HG03135 (cell line): ENCODE results near the gene IL15.
"Not testable (repeated sequence)": the region's sequence is repeated elsewhere in the genome, so short reads cannot be mapped to it uniquely, and the experiment has no call there.

Experiments
- ATAC-seq: cut with Tn5 transposase; IDR thresholded peaks from one replicate; pipeline ENCODE4 v1.9.1; 2021; ENCODE audit warnings: mild to moderate bottlenecking, moderate library complexity; ENCODE audit not compliant: unreplicated experiment

IL15 gene

GRCh38 chr4:141645611-141646340 lies 9.4 kb downstream of the IL15 start:
- ATAC-seq = no peak

GRCh38 chr4:141646969-141647368 lies 10.6 kb downstream of the IL15 start:
- no peak for ATAC-seq

GRCh38 chr4:141647966-141648365 lies 11.6 kb downstream of the IL15 start:
- ATAC-seq = no peak

GRCh38 chr4:141652161-141652778 lies 15.9 kb downstream of the IL15 start:
- no peak for ATAC-seq

- no peak for ATAC-seq
Measured at GRCh38 chr4:141654098-141654497, 17.7 kb downstream of the IL15 start.

GRCh38 chr4:141656031-141656430 lies 19.6 kb downstream of the IL15 start:
- ATAC-seq = no peak

GRCh38 chr4:141657550-141658250 lies 21.3 kb downstream of the IL15 start:
- no peak for ATAC-seq

- peak; percentile 74 for ATAC-seq
Measured at GRCh38 chr4:141658309-141658708, 21.9 kb downstream of the IL15 start.

GRCh38 chr4:141659539-141659938 lies 23.2 kb downstream of the IL15 start:
- no peak for ATAC-seq

GRCh38 chr4:141660880-141661279 lies 24.5 kb downstream of the IL15 start:
- ATAC-seq = no peak

- ATAC-seq = no peak
Measured at GRCh38 chr4:141668200-141668910, 32.0 kb downstream of the IL15 start.

- ATAC-seq = no peak
Measured at GRCh38 chr4:141669501-141669900, 33.1 kb downstream of the IL15 start.

- ATAC-seq = no peak
Measured at GRCh38 chr4:141675384-141675783, 39.0 kb downstream of the IL15 start.

- ATAC-seq = no peak
Measured at GRCh38 chr4:141676087-141676670, 39.8 kb downstream of the IL15 start.

GRCh38 chr4:141680060-141680459 lies 43.7 kb downstream of the IL15 start:
- ATAC-seq = no peak

GRCh38 chr4:141684785-141685184 lies 48.4 kb downstream of the IL15 start:
- ATAC-seq = no peak

GRCh38 chr4:141686146-141686775 lies 49.9 kb downstream of the IL15 start:
- no peak for ATAC-seq

GRCh38 chr4:141686879-141687278 lies 50.5 kb downstream of the IL15 start:
- ATAC-seq = no peak

- ATAC-seq = not testable (repeated sequence)
Measured at GRCh38 chr4:141689726-141690296, 53.4 kb downstream of the IL15 start.

GRCh38 chr4:141691247-141691646 lies 54.9 kb downstream of the IL15 start:
- not testable (repeated sequence) for ATAC-seq
